ENCODE results near the gene USP33. TPM values are rescaled to one million over a fixed set of nuclear protein-coding genes. Genes with fewer than 3 reads are reported as not detected.

USP33 gene
- total RNA-seq = 59.1 and 89.1 TPM in 2 replicates

GRCh38 chr1:77759071-77760028, at the start of gene USP33:
Gene USP33 (minus strand): TSS chr1:77759852. CDS start chr1:77741697, 18,155 bp downstream.

GRCh38 chr1:77779529-77780281, 20.1 kb upstream of the USP33 start, which contains the start of gene MIGA1:
Gene MIGA1 (plus strand): TSS chr1:77779649. CDS start chr1:77783253, 3,604 bp downstream.

GRCh38 chr1:77682460-77683159, 77.0 kb downstream of the USP33 start, which contains the start of gene ZZZ3:
Gene ZZZ3 (minus strand): TSS chr1:77682658. CDS start chr1:77633354, 49,304 bp downstream.

Other genes starting within 250 kb of the USP33 start
- 65.0 and 135 TPM in 2 replicates for gene ZZZ3, start 77.2 kb downstream of the USP33 start, total RNA-seq
- gene MIGA1, start 19.8 kb upstream of the USP33 start, total RNA-seq = 8.8 and 14.7 TPM in 2 replicates
- gene NEXN, start 128.8 kb upstream of the USP33 start, total RNA-seq = 1.6 and 3.0 TPM in 2 replicates
- 121 and 158 TPM in 2 replicates for gene FUBP1, start 219.2 kb upstream of the USP33 start, total RNA-seq
- gene DNAJB4, start 245.1 kb upstream of the USP33 start, total RNA-seq = 131 and 237 TPM in 2 replicates